Nasal cavity respiratory epithelium epithelial cell of viscerocranial mucosa (primary cell): ENCODE data around the gene GAD1. TPM values are rescaled to one million over a fixed set of nuclear protein-coding genes. Genes with fewer than 3 reads are reported as not detected.

Source experiments
- total RNA-seq: library from RNA; depleted of rRNA; stranded (reverse); fragments of >200 nt; gene quantifications from 2 replicates; pipeline ENCODE4 v1.2.3, GENCODE V29; 2014

Gene GAD1
- 0.34 and 2.2 TPM in 2 replicates for total RNA-seq

DNA sequence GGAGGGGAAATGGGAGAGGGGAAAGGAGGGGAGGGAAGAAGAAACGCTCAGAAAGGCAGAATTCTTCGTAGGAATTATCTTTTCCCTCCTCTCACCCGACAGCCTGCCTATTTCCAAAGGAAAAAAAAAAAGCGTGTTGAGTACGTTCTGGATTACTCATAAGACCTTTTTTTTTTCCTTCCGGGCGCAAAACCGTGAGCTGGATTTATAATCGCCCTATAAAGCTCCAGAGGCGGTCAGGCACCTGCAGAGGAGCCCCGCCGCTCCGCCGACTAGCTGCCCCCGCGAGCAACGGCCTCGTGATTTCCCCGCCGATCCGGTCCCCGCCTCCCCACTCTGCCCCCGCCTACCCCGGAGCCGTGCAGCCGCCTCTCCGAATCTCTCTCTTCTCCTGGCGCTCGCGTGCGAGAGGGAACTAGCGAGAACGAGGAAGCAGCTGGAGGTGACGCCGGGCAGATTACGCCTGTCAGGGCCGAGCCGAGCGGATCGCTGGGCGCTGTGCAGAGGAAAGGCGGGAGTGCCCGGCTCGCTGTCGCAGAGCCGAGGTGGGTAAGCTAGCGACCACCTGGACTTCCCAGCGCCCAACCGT, at the start of gene GAD1:
Gene GAD1, plus strand, starts transcription at position 384 of the 589 bp plus-strand sequence. CDS start 1,705 bp downstream, outside the sequence.

DNA sequence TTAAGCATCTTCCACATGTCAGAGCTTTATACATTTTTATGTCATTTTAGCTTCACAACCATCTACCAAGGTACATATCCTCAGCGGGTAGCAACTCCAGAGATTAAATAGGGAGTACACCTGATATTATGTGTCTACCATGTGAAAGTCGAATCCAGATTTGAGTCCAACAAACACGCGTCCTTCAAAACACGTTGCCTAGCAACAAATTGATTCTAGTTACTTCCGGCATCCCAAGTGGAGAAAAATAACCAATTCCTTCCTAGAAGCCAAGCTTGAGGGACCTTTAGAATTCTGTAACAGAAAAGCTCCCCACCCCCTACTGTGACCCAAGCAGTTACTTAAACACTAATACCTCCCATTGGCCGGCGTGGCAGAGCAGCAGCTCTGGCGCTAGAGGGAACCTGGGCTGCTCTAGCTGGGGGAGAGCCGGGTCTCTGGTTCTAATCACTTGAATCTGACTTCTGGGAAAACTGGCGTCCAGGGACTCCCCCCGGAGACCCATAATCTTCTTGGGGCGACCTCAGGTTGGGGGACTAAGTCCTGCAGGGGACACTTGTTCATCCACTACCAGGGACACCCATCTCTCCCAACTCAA, 46.6 kb upstream of the GAD1 start, which contains the start of gene ERICH2:
Gene ERICH2, plus strand, starts transcription at position 371 of the 598 bp plus-strand sequence. CDS start 304 bp downstream, outside the sequence.

Other genes starting within 250 kb of the GAD1 start
- not detected in 2 replicates for gene SP5, start 101.5 kb upstream of the GAD1 start, total RNA-seq
- 1.7 and 2.9 TPM in 2 replicates for gene ERICH2, start 46.5 kb upstream of the GAD1 start, total RNA-seq
- gene GORASP2, start 112.4 kb downstream of the GAD1 start, total RNA-seq = 29.7 and 45.8 TPM in 2 replicates